ENCODE measurements around the gene CGB8.

DNA sequence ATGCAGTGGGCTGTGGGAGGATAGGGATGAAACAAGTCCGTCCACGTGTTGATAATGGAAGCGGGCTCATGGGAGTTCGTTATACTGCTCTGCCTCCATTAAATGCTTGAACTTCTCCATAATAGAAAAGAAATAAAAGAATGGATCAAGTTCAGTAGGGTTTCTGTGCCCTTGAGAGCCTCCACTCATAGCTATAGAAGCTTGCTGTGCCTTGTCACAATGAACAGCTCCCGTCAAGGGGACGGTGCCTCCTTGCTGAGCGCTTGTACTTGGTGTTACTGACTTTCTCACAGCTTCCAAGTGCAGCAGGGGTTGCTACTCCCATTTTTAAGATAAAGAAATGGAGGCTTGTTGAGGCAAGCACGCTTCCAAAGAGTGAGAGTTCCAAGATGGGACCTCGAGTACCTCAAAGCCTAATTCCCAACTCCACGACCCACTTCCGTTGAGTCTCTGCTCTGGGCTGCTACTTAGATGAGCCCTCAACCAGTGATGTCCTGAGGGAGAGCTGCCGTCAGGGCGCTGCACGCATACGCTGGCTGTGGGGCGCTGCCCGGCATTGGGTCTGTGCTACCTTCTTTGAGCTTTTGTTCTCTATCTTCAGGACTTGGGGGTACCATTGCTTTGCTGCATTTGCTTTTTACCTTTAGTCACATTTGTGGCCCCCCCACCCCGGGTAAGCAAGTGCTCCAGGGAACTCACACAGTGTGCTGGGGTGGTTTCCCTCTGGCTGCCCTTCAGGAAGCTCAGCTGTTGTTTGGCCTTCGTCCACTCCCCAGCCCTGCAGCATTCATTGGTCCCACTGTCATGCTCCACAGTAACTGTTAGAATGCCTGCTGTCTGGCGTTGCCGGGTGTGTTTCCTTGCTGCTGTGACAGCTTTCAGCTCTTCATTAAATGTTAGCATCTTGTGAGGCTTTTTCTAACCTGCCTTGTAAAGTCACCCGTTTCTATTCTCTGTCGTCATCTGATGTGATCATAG lies 45.9 kb upstream of the CGB8 start:
- TF ChIP-seq, protein P1, sequence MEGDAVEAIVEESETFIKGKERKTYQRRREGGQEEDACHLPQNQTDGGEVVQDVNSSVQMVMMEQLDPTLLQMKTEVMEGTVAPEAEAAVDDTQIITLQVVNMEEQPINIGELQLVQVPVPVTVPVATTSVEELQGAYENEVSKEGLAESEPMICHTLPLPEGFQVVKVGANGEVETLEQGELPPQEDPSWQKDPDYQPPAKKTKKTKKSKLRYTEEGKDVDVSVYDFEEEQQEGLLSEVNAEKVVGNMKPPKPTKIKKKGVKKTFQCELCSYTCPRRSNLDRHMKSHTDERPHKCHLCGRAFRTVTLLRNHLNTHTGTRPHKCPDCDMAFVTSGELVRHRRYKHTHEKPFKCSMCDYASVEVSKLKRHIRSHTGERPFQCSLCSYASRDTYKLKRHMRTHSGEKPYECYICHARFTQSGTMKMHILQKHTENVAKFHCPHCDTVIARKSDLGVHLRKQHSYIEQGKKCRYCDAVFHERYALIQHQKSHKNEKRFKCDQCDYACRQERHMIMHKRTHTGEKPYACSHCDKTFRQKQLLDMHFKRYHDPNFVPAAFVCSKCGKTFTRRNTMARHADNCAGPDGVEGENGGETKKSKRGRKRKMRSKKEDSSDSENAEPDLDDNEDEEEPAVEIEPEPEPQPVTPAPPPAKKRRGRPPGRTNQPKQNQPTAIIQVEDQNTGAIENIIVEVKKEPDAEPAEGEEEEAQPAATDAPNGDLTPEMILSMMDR (conservative IDR thresholded peaks at IDR 0.05 in 1 of 2, IDR thresholded peaks at IDR 0.05 in 1 of 2; ENCODE audit: low read depth in 1 of 2, low read length in 2 of 2) = no peak
- no peak for TF ChIP-seq EZH2 (IDR thresholded peaks at IDR 0.05; ENCODE audit: low read length, missing control alignments)

Measured in fibroblast of lung (primary cell).